ENCODE results near the gene MERTK.

- TF ChIP-seq, protein P1, sequence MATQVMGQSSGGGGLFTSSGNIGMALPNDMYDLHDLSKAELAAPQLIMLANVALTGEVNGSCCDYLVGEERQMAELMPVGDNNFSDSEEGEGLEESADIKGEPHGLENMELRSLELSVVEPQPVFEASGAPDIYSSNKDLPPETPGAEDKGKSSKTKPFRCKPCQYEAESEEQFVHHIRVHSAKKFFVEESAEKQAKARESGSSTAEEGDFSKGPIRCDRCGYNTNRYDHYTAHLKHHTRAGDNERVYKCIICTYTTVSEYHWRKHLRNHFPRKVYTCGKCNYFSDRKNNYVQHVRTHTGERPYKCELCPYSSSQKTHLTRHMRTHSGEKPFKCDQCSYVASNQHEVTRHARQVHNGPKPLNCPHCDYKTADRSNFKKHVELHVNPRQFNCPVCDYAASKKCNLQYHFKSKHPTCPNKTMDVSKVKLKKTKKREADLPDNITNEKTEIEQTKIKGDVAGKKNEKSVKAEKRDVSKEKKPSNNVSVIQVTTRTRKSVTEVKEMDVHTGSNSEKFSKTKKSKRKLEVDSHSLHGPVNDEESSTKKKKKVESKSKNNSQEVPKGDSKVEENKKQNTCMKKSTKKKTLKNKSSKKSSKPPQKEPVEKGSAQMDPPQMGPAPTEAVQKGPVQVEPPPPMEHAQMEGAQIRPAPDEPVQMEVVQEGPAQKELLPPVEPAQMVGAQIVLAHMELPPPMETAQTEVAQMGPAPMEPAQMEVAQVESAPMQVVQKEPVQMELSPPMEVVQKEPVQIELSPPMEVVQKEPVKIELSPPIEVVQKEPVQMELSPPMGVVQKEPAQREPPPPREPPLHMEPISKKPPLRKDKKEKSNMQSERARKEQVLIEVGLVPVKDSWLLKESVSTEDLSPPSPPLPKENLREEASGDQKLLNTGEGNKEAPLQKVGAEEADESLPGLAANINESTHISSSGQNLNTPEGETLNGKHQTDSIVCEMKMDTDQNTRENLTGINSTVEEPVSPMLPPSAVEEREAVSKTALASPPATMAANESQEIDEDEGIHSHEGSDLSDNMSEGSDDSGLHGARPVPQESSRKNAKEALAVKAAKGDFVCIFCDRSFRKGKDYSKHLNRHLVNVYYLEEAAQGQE (IDR thresholded peaks at IDR 0.05; ENCODE audit: insufficient read depth in 1 of 2, low read depth in 2 of 2, low read length in 2 of 2): no peak
- TF ChIP-seq POLR2AphosphoS5 (IDR thresholded peaks at IDR 0.05; ENCODE audit: low read depth, low read length): no peak
- no peak for TF ChIP-seq TAF1 (IDR thresholded peaks at IDR 0.05; ENCODE audit: borderline replicate concordance, insufficient read depth, low read length)
These were observed 95.6 kb downstream of the MERTK start for GRCh38 chr2:111994042-111994441.

Data from PFSK-1 (cell line).